NCI-H524 treated with DMSO at 0.1 percent for 48 hours (cell line): ENCODE results near the gene PARD3.

Experiments used
- DNase-seq: peaks from one replicate; lab custom pipeline; 2025; lab: John Stamatoyannopoulos, UW

Gene PARD3

DNA sequence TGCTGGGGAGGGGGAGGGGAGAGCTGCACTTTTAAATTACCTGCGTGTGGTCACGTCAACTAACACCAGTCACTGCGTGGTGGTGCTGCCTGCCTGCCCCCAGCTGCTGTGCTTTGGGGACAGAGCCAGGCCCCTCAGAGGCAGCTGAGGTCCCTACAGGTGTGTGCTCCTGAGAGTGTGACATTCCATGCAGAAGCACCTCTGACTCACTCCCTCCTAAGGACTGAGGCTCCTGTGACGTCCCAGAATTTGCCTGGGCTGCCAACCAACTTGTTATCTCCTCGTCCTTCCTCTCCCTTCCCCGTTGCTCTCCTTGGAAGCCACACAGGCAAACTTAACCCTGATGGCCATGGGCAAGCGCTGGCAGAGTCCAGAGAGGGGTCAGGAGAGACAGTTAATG is 563.0 kb downstream of the PARD3 start:
- no peak for DNase-seq

- no peak for DNase-seq
Measured at GRCh38 chr10:34251177-34251576, 563.9 kb downstream of the PARD3 start.

GRCh38 chr10:34250722-34251121 is 564.4 kb downstream of the PARD3 start:
- DNase-seq: no peak

DNA sequence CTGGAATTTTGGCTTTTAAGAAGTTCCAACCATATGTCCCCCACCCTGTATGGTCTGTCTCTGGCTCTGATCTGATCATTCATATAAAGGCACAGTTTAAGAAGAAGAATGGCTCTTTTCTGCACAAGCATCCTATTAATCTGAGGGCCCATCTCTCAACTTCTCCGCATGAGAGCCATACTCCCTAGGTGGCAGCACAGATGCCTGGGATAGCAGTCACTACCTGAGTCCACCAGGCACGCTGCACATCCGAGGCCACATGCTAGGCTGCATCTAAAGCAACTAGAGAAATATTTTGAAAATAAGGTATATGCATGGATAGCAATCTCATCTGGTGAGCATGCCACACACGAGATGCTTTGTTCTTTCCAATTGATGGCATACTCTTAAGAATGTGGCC is 565.5 kb downstream of the PARD3 start:
- DNase-seq: no peak

DNA sequence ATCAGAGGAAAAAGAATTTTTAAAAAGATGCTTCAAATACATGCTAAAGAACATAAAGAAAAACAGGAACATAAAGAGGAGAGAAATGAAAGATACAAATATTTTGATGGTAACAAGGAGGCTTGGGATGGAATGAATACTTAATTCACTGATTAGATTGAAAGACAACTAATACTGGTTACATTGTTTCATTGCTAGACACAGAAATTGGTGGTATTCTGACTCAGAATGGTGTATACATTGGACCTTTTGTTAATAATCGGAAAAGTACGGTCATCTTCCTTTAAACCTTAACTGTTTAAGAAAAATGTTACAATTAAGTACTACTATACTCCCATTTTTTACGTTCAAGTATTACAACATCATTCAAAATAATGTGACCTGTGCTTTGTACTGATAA is 567.5 kb downstream of the PARD3 start:
- no peak for DNase-seq

DNA sequence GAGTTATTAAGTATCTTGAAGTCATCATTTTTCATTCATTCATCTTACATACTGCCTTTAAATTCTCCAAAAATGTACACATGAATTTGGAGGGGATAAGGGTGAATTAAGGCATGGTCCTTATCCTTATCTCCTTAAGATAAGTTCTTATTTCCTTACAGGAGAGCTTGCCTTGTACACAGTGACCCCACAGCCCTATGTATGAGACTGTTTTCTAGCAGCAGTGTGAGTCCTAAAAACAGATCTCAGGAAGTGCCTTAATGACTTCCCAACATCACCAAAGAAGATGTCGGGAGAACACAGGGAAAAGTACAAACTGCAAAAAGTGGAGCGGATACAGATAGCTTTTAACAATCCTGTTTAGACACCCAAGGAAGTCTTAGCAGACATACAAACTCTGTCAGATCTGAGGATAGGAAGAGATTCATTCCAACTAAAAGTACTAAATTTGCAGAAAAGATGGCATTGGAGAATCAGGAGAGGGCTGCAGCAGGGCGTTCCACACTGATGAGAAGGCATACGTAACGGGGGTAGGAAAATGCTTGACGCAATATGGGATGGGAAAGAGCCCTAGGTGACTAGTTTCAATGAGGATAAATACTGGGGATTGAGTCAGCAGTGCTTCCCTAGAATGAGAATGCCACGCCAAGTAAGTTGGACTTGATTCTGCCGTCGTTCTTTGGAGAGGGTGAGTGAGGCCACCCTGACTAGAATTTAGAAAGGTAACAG is 570.2 kb downstream of the PARD3 start:
- DNase-seq: no peak

- no peak for DNase-seq
Measured at GRCh38 chr10:34241226-34242000, 573.7 kb downstream of the PARD3 start.

GRCh38 chr10:34240039-34240438 is 575.1 kb downstream of the PARD3 start:
- no peak for DNase-seq

DNA sequence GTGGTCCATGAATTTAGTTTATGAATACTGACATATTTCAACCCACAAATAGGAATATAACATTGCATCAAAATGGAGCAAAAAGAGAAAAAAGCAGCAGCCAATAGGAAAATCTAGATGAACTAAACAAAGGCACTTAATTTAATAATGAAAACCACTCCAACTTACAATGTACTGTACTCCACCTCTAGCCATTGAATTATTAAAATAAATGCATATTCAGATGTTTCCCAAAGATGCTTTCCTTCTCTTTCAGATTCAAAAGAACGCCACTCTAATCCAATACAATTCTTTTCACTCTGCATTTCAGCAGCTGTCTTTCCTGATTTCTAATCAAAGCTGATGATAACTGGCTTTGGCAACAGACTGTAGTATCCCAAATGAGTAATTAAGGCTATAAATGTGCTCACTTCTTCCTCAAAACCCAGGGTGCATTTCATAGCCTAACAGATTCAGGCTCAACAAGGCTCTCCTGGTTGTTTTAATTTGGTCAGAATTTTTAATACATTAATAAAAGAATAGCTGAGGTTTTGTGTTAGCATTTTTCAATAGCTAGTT is 577.1 kb downstream of the PARD3 start:
- no peak for DNase-seq

DNA sequence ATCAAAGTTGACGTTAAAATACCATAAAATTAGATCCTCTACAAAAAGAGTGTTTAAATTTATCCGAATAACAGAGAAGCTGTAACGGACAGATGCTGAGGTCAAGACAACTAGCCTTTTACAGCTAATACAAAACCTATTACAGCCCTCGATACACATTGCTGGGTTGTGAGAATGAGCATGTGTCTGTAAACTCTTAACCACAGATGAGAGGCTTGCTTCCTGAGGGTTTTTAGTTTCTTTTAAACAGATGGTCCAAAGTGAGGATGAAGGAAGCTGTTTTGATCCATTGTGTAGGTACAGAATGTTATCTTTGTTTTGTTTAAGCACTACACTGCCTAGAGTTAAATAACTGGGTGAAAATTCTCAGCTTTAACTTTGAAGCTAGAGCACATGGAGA is 578.2 kb downstream of the PARD3 start:
- peak; percentile 53 for DNase-seq

- DNase-seq: no peak
Measured at GRCh38 chr10:34235164-34235832, 579.8 kb downstream of the PARD3 start.

GRCh38 chr10:34232481-34232880 is 582.6 kb downstream of the PARD3 start:
- no peak for DNase-seq

DNA sequence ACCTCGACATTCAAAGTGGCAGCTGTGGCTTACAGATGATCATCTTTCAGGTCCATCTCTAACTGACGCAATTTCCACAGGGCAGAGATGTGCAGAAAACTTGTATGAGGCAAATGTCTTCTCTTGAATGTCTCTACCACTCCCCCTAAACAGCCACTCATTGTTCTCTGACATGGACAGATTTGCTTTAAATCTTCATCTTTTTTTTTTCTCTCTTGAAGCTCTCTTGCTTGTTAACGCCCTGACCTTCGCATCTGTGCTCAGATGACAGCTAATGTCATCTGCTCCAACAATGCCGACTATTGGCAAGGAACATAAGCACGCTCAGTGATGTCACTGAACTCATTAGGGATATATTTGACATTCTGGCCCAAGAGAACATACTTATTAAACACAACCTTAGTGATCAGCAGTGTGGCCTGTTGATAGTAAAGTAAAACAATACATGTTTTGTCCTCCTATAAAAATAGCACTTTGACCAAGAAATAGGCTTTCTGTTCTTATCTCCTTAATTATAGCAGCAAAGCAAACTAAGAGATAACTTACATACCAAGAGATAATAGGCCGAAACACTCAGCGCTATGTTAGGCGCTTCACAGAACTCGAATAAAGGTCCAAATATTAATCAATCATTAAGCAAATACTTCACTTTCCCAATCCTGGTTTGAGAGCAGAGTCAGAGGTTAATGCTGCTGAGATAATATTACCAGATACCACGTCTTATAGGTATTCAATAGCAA is 583.5 kb downstream of the PARD3 start:
- no peak for DNase-seq

GRCh38 chr10:34229917-34230316 is 585.2 kb downstream of the PARD3 start:
- DNase-seq: no peak

DNA sequence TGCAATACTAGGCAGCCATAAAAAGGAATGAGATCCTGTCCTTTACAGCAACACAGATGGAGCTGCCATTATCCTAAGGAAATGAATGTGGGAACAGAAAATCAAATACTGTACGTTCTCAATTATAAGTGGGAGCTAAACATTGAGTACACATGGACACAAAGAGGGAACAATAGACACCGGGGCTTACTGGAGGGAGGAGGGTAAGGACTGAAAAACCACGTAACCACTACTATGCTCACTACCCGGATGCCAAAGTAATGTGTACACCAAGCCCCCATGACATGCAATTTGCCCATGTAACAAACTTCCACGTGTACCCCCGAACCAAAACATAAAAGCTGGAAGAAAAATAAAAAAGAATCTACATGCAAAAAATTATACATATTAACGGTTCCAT is 587.0 kb downstream of the PARD3 start:
- DNase-seq: no peak

DNA sequence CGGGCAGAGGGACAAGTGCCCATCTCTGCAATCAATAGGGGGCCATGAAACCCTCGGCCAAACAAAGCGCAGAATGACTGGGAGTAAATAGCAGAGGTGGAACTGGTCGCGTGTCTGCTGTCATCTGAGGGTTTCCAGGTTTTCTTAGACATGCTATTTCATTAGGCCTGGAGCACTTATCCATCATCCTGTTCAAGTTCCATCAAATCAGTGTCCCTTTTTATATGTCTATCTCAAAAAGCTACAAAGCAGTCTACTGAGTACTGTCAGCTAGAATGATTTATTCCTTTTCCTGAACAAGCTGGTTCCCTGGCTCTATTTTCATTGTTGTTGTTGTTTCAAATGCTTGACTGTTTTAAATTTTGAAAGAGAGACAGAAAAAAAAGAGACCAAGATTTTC is 590.5 kb downstream of the PARD3 start:
- DNase-seq: no peak

DNA sequence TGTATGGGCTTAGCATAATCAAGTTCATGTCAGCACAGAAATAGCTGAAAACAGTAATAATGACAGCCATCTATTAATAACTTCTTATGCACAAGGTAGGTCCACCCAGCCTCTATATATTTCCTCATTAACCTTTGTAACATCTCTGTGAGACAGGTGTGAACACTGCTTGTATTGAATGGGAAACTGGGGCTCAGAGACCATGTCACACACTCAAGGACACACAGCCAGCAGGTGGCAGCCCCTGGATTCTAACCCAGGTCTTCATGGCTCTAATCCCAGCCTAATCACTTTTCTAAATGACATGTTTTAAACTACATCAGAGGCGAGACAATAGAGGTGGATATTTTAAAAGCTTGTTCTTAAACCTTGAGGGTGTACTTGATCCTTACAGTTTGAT is 591.4 kb downstream of the PARD3 start:
- DNase-seq: no peak

GRCh38 chr10:34222359-34222758 is 592.7 kb downstream of the PARD3 start:
- no peak for DNase-seq

- DNase-seq: no peak
Measured at GRCh38 chr10:34219753-34220548, 595.1 kb downstream of the PARD3 start.

- no peak for DNase-seq
Measured at GRCh38 chr10:34217524-34217923, 597.6 kb downstream of the PARD3 start.

- DNase-seq: no peak
Measured at GRCh38 chr10:34216348-34216945, 598.6 kb downstream of the PARD3 start.
